Naive thymus-derived CD8-positive, alpha-beta T cell (primary cell): ENCODE measurements around the gene PPP2R2B. TPM values are rescaled to one million over a fixed set of nuclear protein-coding genes. Genes with fewer than 3 reads are reported as not detected.
"Not testable (repeated sequence)": the region's sequence is repeated elsewhere in the genome, so short reads cannot be mapped to it uniquely, and the experiment has no call there.

ENCODE experiments used
- ATAC-seq, 2 donors: fragments of 150-1000 bp; cut with Tn5 transposase in 1 of 2; sonication (Bioruptor Pico), chemical (Tn5 transposase) in 1 of 2; 1 replicate in 1 of 2; 2 replicates in 1 of 2; pipeline ENCODE4 v1.10.0; 2021; ENCODE audit warnings: mild to moderate bottlenecking in 2 of 2, moderate library complexity in 2 of 2
- POLR2A ChIA-PET: fragments of 350-600 bp; sonication (Branson Sonifier 250); formaldehyde crosslinking; loops from one replicate; lab custom pipeline; 2021; ENCODE audit warnings: antibody characterized with exemption; lab: Charles Lee
- DNase-seq, 10 donors: peaks; one replicate each; pipeline versions ENCODE4 v3.0.0 to v3.0.0-alpha.2; 2020 to 2022
- H3K27ac Mint-ChIP-seq, 10 donors: one replicate each; pipeline ENCODE4 v1.8.0; 2020 to 2022; ENCODE audit warnings: mild to moderate bottlenecking in 10 of 10, mixed read lengths in 10 of 10, moderate library complexity in 4 of 10, inconsistent platforms in 1 of 10
- H3K27me3 Mint-ChIP-seq, 5 donors: one replicate each; pipeline ENCODE4 v1.8.0; 2021 to 2022; ENCODE audit warnings: mixed read lengths in 5 of 5
- H3K36me3 Mint-ChIP-seq, 3 donors: one replicate each; pipeline ENCODE4 v1.8.0; 2020 to 2022; ENCODE audit warnings: mixed read lengths in 3 of 3, mild to moderate bottlenecking in 2 of 3, inconsistent platforms in 1 of 3
- H3K4me1 Mint-ChIP-seq, 4 donors: one replicate each; pipeline ENCODE4 v1.8.0; 2021 to 2022; ENCODE audit warnings: mixed read lengths in 4 of 4
- H3K4me3 Mint-ChIP-seq, 10 donors: one replicate each; pipeline ENCODE4 v1.8.0; 2020 to 2022; ENCODE audit warnings: mild to moderate bottlenecking in 10 of 10, mixed read lengths in 10 of 10, moderate library complexity in 6 of 10, inconsistent platforms in 1 of 10
- H3K9me3 Mint-ChIP-seq, 9 donors: one replicate each; pipeline ENCODE4 v1.8.0; 2020 to 2022; ENCODE audit warnings: mixed read lengths in 9 of 9, mild to moderate bottlenecking in 3 of 9, inconsistent platforms in 1 of 9, moderate library complexity in 1 of 9
- polyA plus RNA-seq, 3 donors: library from polyadenylated mRNA; unstranded; fragments of 300-500 nt; fragmentation: Illumina TruSeq; gene quantifications; one replicate each; pipeline ENCODE4 v1.2.3, GENCODE V29; 2021
- total RNA-seq, 8 experiments: library from RNA in 2 of 8; stranded (reverse) in 2 of 8; gene quantifications; one replicate each; pipeline ENCODE4 v1.2.3 and lab custom pipeline; 2021 to 2026

The PPP2R2B gene
- total and polyA plus RNA-seq, 5 experiments from 2014 or later = 0.57 to 17.9 (median 0.77) TPM

DNA sequence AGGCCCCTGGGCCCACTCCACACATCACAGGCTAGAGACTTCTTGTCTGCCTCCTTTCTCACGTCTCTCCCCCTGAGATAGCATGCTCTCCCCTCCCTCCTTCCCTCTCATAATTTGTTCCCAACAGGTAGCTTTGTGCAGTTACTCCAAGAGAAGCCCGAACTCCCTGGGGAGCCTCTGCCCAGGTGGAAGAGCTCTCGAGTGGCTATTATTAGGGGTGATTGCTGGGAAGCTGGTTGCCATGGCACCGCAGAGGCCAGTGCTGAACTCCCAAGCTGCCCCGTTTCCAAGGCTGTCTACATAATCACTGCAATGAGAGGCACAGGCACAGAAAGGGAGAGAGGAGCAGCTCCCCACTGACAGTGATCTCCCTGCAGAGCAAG lies 257.9 kb downstream of the PPP2R2B start:
- POLR2A ChIA-PET = no interaction called here
- Mint-ChIP-seq H3K36me3 (peaks cover 0 to 5% (median 0%) of the 10 kb centered on the region in 3 donors), H3K27ac (no peak overlapping the region), H3K27me3 (peaks cover 0 to 9% (median 2%) of the 10 kb centered on the region in 5 donors), H3K9me3 (peaks cover 0 to 17% (median 9%) of the 10 kb centered on the region in 9 donors), H3K4me3 (no peak overlapping the region), H3K4me1 (no peaks in the 10 kb centered on the region)
- DNase-seq = no peak
- no peak for ATAC-seq

DNA sequence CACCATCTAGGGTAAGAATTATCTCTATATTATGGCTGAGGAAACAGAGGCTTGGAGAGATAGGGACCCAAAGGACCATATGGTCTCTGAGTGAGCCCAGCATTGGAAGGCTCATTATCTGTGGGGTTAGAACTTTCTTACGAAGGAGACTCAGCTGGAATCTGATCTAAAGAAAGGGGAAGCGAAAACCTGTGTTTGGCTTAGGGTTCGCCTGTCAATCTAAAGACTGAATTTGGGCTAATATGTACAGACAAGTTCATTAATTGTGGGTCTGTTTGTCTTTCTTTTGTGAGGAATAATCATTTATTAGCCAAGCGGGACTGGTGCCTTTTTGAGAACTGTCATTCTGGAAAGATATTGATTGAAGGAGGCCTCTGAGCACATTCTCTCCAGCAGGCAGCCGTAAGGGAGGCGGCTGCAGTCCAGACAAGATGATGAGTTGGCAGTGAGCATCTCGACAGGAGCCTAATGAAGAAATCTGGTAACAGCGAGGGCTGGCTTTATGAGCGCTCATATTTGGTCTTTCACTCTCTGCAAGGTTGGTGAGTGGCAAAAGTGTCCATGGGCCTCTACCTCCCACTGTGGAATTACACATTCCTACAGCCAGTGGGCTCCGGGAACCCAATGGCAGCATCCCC lies 258.4 kb downstream of the PPP2R2B start:
- Mint-ChIP-seq H3K27ac (no peak overlapping the region), H3K36me3 (peaks cover 0 to 5% (median 1%) of the 10 kb centered on the region in 3 donors), H3K4me3 (no peak overlapping the region), H3K4me1 (no peaks in the 10 kb centered on the region), H3K9me3 (peaks cover 0 to 20% (median 10%) of the 10 kb centered on the region in 9 donors), H3K27me3 (peaks cover 0 to 9% (median 2%) of the 10 kb centered on the region in 5 donors)
- ATAC-seq (no peak), DNase-seq (no peak)
- POLR2A ChIA-PET = no interaction called here

DNA sequence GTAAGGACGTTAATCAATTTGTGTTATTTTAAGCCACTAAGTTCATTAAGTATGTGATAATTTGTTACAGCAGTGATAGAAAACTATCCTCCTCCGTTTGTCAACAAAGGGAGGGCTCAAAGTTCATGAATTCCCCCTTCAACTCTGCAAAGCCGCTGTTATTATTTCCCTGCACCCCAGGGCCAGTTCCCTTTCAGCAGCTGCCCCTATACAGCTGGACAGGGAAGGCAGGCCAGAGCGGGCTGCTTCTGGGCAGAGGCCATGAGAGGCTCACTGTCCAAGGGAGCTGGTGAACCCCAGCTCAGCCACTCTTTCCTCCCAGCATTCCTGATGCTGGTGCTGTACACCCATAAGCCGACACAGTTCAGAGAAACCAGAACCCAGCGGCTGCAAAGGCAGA lies 260.1 kb downstream of the PPP2R2B start:
- H3K4me1 Mint-ChIP-seq = no peaks in the 10 kb centered on the region
- DNase-seq (no peak), ATAC-seq (no peak)
- H3K27me3 Mint-ChIP-seq = peaks cover 0 to 3% (median 2%) of the 10 kb centered on the region in 5 donors
- POLR2A ChIA-PET = no interaction called here
- H3K27ac Mint-ChIP-seq = no peak overlapping the region
- no peak overlapping the region for H3K4me3 Mint-ChIP-seq
- H3K9me3 Mint-ChIP-seq = peaks cover 0 to 20% (median 10%) of the 10 kb centered on the region in 9 donors
- peaks cover 0 to 5% (median 1%) of the 10 kb centered on the region in 3 donors for H3K36me3 Mint-ChIP-seq

DNA sequence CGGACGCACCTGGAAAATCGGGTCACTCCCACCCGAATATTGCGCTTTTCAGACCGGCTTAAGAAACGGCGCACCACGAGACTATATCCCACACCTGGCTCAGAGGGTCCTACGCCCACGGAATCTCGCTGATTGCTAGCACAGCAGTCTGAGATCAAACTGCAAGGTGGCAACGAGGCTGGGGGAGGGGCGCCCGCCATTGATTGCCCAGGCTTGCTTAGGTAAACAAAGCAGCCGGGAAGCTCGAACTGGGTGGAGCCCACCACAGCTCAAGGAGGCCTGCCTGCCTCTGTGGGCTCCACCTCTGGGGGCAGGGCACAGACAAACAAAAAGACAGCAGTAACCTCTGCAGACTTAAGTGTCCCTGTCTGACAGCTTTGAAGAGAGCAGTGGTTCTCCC lies 268.8 kb downstream of the PPP2R2B start:
- H3K36me3 Mint-ChIP-seq, DNase-seq, H3K4me1 Mint-ChIP-seq, ATAC-seq, POLR2A ChIA-PET, H3K27ac Mint-ChIP-seq, H3K4me3 Mint-ChIP-seq: not testable (repeated sequence)
- Mint-ChIP-seq H3K27me3 (peaks cover 0 to 20% (median 8%) of the 10 kb centered on the region in 5 donors), H3K9me3 (peaks cover 0 to 14% (median 6%) of the 10 kb centered on the region in 9 donors)

DNA sequence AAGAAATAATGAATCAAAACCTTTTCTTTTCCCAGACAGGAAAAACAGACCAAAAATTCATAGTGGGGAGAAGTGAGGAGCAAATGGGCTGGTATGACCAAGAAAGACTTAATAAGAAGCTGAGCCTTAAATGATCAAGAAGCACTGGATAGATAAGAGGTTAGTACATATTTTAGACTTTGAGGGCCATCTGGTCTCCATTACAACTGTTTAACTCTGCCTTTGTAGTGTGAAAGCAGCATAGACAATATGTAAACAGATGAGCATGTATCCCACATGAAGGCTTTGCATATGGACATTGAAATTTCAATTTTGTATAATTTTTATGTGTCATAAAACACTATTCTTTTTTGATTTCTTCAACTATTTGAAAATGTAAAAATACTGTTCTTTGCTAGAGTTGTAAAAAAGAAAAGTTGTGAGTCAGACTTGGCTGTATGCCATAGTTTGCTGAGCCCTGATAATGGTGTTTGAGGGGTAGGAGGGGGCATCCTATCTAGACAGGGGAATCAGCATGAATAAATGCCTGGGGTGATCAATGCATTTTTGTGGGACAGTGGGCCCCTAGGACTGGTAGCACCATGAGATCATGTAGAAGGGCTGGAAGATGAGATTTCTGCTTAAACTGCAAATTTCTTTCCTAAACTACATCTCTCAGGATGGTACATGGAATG lies 270.8 kb downstream of the PPP2R2B start:
- Mint-ChIP-seq H3K4me1 (no peaks in the 10 kb centered on the region), H3K36me3 (no peaks in the 10 kb centered on the region), H3K27ac (no peak overlapping the region), H3K27me3 (peaks cover 0 to 30% (median 10%) of the 10 kb centered on the region in 5 donors), H3K4me3 (no peak overlapping the region), H3K9me3 (peaks cover 0 to 14% (median 6%) of the 10 kb centered on the region in 9 donors)
- POLR2A ChIA-PET = no interaction called here
- no peak for DNase-seq
- no peak for ATAC-seq

DNA sequence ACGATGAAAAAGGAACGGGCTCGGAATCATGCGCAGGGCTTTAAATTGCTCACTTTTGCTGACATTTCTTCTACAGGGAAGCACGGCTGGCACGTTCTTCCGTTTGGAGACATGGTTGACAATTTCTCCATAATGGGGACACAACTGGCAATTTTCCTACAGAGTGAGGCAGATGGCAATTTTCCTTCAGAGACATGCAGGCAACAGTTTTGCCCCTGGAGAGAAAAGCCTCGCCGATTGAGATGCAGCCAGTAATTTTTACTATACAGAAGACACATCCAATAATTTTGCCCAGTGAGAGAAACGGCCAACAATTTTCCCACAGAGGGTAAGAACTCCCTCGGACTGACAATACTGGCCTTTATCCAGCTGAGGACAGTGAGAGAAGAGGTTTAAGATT lies 271.7 kb downstream of the PPP2R2B start:
- H3K27me3 Mint-ChIP-seq = peaks cover 0 to 30% (median 11%) of the 10 kb centered on the region in 5 donors
- H3K4me3 Mint-ChIP-seq = no peak overlapping the region
- DNase-seq (no peak), ATAC-seq (no peak)
- H3K27ac Mint-ChIP-seq = no peak overlapping the region
- no peaks in the 10 kb centered on the region for H3K36me3 Mint-ChIP-seq
- POLR2A ChIA-PET = no interaction called here
- no peaks in the 10 kb centered on the region for H3K4me1 Mint-ChIP-seq
- H3K9me3 Mint-ChIP-seq = peaks cover 0 to 14% (median 6%) of the 10 kb centered on the region in 9 donors

DNA sequence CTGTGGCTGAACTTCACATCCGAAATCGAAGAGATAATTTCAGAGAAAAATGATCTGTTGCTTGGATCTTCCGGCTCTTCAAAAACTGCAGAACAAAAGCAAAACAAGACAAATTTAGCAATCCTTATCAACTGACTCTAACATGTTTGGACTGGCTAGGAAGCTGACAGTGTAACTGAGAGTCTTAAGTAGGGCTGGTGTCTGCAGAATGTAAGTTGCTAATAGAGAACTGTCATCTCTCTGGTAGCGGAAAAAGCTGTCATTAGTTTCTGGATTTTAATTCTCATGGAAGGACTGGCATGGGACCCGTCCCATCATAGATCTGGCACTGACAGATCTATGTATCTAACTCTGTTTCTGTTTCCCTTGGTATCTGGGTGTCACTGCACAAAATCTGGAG lies 278.2 kb downstream of the PPP2R2B start:
- ATAC-seq = no peak

DNA sequence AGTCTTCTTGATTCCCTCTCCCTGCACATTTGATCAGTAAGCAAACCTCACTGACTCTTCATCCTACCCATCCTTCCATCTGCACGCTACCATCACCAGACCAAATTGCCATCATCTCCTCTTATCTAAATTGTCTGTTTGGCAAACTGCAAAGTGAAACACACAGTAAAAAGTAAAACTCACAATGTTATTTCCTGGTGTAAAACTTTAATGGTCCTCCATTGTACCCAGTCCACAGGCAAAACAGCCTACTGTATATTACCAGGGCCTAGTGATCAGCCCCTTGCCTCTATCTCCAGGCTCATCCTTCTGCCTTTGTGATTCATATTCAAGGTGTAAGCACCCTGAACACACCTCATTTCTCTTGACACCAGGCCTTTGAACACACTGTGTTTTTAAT lies 279.3 kb downstream of the PPP2R2B start:
- POLR2A ChIA-PET = no interaction called here
- DNase-seq (no peak), ATAC-seq (no peak)
- Mint-ChIP-seq H3K27ac (no peak overlapping the region), H3K4me1 (no peaks in the 10 kb centered on the region), H3K27me3 (peaks cover 0 to 5% (median 2%) of the 10 kb centered on the region in 5 donors), H3K4me3 (no peak overlapping the region), H3K36me3 (no peaks in the 10 kb centered on the region), H3K9me3 (no peaks in the 10 kb centered on the region)

More for the DNA sequence above, 278.2 kb downstream of the PPP2R2B start:
- DNase-seq = no peak
- no peaks in the 10 kb centered on the region for H3K36me3 Mint-ChIP-seq
- H3K9me3 Mint-ChIP-seq = no peaks in the 10 kb centered on the region
- no peak overlapping the region for H3K27ac Mint-ChIP-seq
- H3K4me3 Mint-ChIP-seq = no peak overlapping the region
- H3K27me3 Mint-ChIP-seq = peaks cover 0 to 16% (median 3%) of the 10 kb centered on the region in 5 donors
- no peaks in the 10 kb centered on the region for H3K4me1 Mint-ChIP-seq
- POLR2A ChIA-PET = no interaction called here

DNA sequence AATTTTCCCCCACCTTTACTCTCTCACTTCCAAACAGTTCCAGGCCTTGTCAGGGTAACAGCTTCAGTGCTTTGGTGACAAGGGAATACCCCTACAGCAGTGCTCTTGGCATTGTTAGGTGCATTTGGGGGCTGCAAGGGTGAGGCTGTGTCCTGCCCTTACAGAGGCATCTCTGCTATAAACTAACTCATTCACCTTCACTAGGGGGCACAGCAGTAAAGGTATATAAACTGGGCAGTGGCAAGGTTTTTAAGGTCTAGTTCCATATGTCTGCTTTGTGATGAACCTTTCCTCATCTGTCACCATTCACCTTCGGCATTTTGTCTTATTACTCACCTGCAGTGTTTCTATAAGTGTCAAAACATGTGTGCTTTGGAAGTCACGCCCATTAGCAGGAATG lies 283.5 kb downstream of the PPP2R2B start:
- Mint-ChIP-seq H3K36me3 (no peaks in the 10 kb centered on the region), H3K27me3 (peaks cover 0 to 6% (median 0%) of the 10 kb centered on the region in 5 donors), H3K4me1 (no peaks in the 10 kb centered on the region), H3K9me3 (no peaks in the 10 kb centered on the region), H3K27ac (no peak overlapping the region), H3K4me3 (no peak overlapping the region)
- no peak for DNase-seq
- ATAC-seq = no peak
- POLR2A ChIA-PET = no interaction called here

DNA sequence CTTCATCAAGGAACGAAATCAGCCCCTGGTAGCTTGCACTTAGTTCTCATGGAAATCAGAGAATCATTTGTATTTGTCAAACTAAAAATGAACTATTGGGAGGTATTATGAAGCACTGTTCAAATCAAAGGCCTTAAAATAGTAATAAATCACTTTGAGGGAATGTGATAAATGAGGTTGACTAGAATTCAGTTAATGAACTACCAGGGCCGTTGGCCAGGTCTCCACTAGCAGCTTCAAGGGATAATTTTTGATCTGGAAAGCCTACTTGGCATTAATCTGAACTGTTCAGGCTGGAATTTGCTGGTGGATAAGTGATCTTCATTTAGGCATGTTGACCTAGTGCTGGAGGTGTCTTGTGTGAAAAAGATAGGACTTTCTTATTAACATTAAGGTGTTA lies 286.2 kb downstream of the PPP2R2B start:
- POLR2A ChIA-PET = no interaction called here
- Mint-ChIP-seq H3K4me3 (no peak overlapping the region), H3K36me3 (no peaks in the 10 kb centered on the region), H3K9me3 (no peaks in the 10 kb centered on the region), H3K4me1 (no peaks in the 10 kb centered on the region), H3K27ac (no peak overlapping the region), H3K27me3 (peaks cover 0 to 6% (median 0%) of the 10 kb centered on the region in 5 donors)
- DNase-seq (no peak), ATAC-seq (no peak)

DNA sequence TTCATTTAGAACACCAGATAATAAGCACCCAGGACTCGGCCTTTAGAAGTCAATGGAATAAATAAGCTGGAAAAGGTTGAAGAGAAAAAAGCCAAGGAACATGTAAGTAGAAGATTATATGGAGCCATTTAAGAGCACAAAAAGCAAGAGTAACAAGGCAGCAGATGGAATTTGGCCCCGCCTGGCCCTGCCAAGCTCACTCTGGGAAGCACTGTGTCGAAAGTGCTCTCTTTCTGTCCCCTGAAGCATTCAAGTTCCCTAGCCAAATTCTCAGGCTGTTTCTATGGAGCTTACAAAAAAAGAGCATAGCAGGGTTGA lies 289.6 kb downstream of the PPP2R2B start:
- H3K27ac Mint-ChIP-seq = no peak overlapping the region

DNA sequence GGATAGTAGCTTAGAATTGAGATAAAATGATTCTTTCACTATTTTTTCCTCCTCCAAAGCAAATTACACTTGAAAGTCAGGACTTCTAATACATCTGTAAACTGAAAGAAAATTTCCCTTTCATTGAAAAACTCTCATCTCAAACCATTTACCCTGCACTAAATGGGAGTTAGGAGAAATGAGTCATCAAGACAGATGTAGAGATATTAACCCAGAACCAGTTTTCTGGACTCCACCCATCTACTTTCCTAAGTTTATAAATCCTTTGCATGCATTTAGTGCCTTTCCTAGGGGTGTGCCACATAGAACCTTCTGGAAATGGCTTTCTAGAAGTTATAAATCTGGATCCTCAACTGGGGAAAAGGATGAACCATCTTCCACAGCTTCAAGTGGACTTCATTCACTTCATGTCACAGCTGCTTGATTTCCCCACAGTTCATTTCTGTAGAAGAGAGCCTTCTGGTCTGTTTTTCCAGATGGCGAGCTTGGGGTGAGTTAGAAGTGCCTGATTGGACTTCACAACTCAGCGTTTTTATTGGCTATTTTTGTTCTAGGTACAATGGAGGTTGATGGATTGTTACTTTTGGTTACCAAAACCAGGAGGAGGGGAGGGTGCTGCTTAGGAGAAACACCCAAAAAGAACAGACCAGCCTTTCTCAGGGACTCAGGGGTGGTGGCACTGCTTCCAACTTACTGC lies 290.1 kb downstream of the PPP2R2B start:
- Mint-ChIP-seq H3K27me3 (peaks cover 0 to 16% (median 7%) of the 10 kb centered on the region in 5 donors), H3K4me3 (no peak overlapping the region), H3K36me3 (no peaks in the 10 kb centered on the region), H3K4me1 (no peaks in the 10 kb centered on the region), H3K27ac (no peak overlapping the region), H3K9me3 (no peaks in the 10 kb centered on the region)
- POLR2A ChIA-PET = no interaction called here
- DNase-seq (no peak), ATAC-seq (no peak)

More for the DNA sequence above, 289.6 kb downstream of the PPP2R2B start:
- ATAC-seq (no peak), DNase-seq (no peak)
- POLR2A ChIA-PET = no interaction called here
- H3K27me3 Mint-ChIP-seq = peaks cover 0 to 11% (median 4%) of the 10 kb centered on the region in 5 donors
- H3K9me3 Mint-ChIP-seq = no peaks in the 10 kb centered on the region
- no peak overlapping the region for H3K4me3 Mint-ChIP-seq
- no peaks in the 10 kb centered on the region for H3K36me3 Mint-ChIP-seq
- H3K4me1 Mint-ChIP-seq = no peaks in the 10 kb centered on the region

DNA sequence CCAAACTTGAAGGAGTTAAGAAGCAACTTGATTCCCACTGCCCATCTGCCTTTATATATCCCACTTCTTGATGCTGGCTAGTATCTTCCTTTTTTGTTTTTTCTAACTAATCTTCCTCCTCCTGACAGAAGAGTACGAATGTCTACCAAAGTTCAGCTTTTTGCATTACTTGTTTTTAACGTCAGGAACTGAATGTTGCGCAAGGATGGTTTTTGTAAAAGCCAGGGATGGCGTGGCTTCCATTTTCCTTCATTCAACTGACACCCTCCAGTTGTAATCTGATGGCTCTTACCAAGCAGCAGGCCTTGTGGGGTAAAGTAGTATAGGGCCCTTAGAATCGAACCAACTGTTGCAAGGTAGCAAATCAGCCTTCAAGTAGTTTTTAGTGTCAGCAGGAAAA lies 291.8 kb downstream of the PPP2R2B start:
- no peak overlapping the region for H3K27ac Mint-ChIP-seq
- no peak for ATAC-seq
- no peaks in the 10 kb centered on the region for H3K9me3 Mint-ChIP-seq
- H3K4me1 Mint-ChIP-seq = no peaks in the 10 kb centered on the region
- no peaks in the 10 kb centered on the region for H3K36me3 Mint-ChIP-seq
- H3K27me3 Mint-ChIP-seq = peaks cover 0 to 18% (median 7%) of the 10 kb centered on the region in 5 donors
- POLR2A ChIA-PET = no interaction called here
- no peak for DNase-seq
- H3K4me3 Mint-ChIP-seq = no peak overlapping the region
